ENCODE measurements around the gene LPP. TPM values are rescaled to one million over a fixed set of nuclear protein-coding genes. Genes with fewer than 3 reads are reported as not detected.

LPP gene
- total RNA-seq, 1 donor: 196 TPM

GRCh38 chr3:188531210-188531609, 377.3 kb downstream of the LPP start:
- DNase-seq (ENCODE audit: low read depth): no peak
- no peak for TF ChIP-seq CTCF (IDR thresholded peaks at IDR 0.05; ENCODE audit: insufficient read depth, low read depth, low read length)
- no peak overlapping the region for H3K4me3 ChIP-seq (ENCODE audit: low read depth, low read length)

- H3K4me3 ChIP-seq (ENCODE audit: low read depth, low read length): no peak overlapping the region
- no peak for TF ChIP-seq CTCF (IDR thresholded peaks at IDR 0.05; ENCODE audit: insufficient read depth, low read depth, low read length)
- DNase-seq (ENCODE audit: low read depth): no peak
These were observed 379.2 kb downstream of the LPP start for GRCh38 chr3:188533172-188533571.

GRCh38 chr3:188533612-188534357, 379.8 kb downstream of the LPP start:
- TF ChIP-seq CTCF (IDR thresholded peaks at IDR 0.05; ENCODE audit: insufficient read depth, low read depth, low read length): no peak
- H3K4me3 ChIP-seq (ENCODE audit: low read depth, low read length): no peak overlapping the region
- no peak for DNase-seq (ENCODE audit: low read depth)

- no peak overlapping the region for H3K4me3 ChIP-seq (ENCODE audit: low read depth, low read length)
- TF ChIP-seq CTCF (IDR thresholded peaks at IDR 0.05; ENCODE audit: insufficient read depth, low read depth, low read length): no peak
- no peak for DNase-seq (ENCODE audit: low read depth)
These were observed 380.7 kb downstream of the LPP start for GRCh38 chr3:188534633-188535032.

GRCh38 chr3:188537606-188538005, 383.6 kb downstream of the LPP start:
- no peak overlapping the region for H3K4me3 ChIP-seq (ENCODE audit: low read depth, low read length)
- no peak for TF ChIP-seq CTCF (IDR thresholded peaks at IDR 0.05; ENCODE audit: insufficient read depth, low read depth, low read length)
- no peak for DNase-seq (ENCODE audit: low read depth)

GRCh38 chr3:188539037-188539436, 385.1 kb downstream of the LPP start:
- H3K4me3 ChIP-seq (ENCODE audit: low read depth, low read length): no peak overlapping the region
- no peak for TF ChIP-seq CTCF (IDR thresholded peaks at IDR 0.05; ENCODE audit: insufficient read depth, low read depth, low read length)
- DNase-seq (ENCODE audit: low read depth): no peak
